Fibroblast of villous mesenchyme (primary cell): ENCODE measurements around the gene NLGN1. TPM values are rescaled to one million over a fixed set of nuclear protein-coding genes. Genes with fewer than 3 reads are reported as not detected.

Source experiments
- DNase-seq: peaks from one replicate; pipeline ENCODE4 v3.0.0-alpha.2; 2010; ENCODE audit warnings: low read depth
- H3K4me3 ChIP-seq: 2 replicates; pipeline ENCODE4 v1.5.1; 2011; ENCODE audit warnings: low read depth, mild to moderate bottlenecking, low read length
- total RNA-seq: library from RNA; depleted of rRNA; stranded (reverse); fragments of >200 nt; gene quantifications from 2 replicates; pipeline ENCODE4 v1.2.3, GENCODE V29; 2012
- TF ChIP-seq, protein P1 (sequence below): IDR thresholded peaks from 2 replicates; pipeline ENCODE4 v1.5.1; 2012; ENCODE audit warnings: low read depth, mild to moderate bottlenecking, low read length; ENCODE audit not compliant: insufficient read depth

NLGN1 gene
- total RNA-seq, 1 donor = 18.1 TPM

DNA sequence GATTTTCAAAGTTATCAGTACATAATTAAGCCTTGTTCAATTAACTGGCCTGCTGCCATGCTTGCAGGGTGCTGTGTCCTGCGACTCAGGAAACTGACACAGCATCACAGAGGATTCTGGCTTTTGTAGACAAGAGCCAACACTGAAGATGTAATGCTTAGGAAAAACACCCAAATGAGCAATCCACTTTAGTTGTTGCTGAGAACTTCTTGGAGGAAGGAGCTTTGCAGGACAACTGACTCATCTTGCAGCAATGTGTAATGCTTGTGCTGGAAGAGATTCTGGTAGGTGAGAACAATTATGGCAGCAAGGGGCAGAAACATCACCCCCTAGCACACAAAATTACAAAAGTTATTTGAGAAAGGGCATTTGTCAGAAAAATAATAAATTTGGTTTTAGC, 67.6 kb downstream of the NLGN1 start:
- no peak overlapping the region for H3K4me3 ChIP-seq
- DNase-seq = peak; percentile 13
- TF ChIP-seq, protein P1, sequence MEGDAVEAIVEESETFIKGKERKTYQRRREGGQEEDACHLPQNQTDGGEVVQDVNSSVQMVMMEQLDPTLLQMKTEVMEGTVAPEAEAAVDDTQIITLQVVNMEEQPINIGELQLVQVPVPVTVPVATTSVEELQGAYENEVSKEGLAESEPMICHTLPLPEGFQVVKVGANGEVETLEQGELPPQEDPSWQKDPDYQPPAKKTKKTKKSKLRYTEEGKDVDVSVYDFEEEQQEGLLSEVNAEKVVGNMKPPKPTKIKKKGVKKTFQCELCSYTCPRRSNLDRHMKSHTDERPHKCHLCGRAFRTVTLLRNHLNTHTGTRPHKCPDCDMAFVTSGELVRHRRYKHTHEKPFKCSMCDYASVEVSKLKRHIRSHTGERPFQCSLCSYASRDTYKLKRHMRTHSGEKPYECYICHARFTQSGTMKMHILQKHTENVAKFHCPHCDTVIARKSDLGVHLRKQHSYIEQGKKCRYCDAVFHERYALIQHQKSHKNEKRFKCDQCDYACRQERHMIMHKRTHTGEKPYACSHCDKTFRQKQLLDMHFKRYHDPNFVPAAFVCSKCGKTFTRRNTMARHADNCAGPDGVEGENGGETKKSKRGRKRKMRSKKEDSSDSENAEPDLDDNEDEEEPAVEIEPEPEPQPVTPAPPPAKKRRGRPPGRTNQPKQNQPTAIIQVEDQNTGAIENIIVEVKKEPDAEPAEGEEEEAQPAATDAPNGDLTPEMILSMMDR = no peak

DNA sequence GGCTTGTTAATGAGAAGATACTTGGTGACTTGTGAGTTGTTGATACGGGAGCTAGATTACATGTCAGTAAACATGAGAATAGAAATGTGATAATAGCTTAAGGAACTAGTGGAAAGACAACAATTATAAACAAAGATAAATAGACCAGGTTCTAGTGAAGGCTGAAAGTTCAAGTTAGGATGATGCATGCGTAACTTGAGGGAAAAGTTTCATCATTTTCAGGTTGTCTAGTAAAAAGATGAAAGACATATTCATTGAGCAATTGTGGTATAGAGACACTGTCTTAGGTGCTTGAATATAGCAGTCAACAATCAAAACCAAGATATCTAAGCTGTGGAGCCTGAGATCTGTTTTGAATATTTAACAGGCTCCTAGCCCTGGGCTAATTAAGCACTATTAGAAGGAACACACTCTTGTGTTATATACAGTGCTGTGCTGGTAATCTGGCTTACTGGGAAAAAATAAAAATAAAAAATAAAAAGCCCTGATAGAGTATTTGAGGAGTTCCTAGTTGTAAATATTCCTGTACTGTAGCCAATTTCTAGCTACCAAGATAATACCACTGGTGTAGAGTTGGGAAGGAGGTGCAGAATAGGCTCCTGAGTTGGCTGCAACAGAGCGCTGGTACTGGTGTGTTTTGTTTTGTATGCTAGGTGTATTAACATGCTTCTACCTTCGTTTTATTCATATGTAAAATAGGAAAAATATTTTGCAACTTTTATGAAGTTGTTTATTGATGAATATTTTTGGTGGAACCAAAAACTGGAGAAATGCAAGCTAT, 68.5 kb downstream of the NLGN1 start:
- H3K4me3 ChIP-seq = no peak overlapping the region
- TF ChIP-seq, protein P1 = no peak
- no peak for DNase-seq

DNA sequence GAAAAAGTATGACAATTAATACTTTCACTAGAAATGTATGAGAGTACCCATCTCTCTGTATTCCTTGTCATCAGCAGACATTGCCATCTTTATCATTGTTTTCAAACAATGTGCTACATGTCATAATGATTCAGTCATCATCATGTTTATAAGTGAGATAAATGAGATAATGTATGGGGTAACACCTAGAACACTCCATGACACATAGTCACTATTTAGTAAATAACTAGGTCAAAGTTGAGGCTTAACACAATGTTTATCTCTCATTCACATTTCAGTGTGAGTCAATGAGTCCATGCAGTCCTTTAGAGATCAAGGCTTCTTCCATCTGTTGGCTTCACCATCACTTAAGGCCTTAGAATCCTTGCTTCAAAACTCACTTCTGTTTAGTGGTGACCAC, 70.0 kb downstream of the NLGN1 start:
- peak; percentile 6 for DNase-seq
- TF ChIP-seq, protein P1 = no peak
- no peak overlapping the region for H3K4me3 ChIP-seq

DNA sequence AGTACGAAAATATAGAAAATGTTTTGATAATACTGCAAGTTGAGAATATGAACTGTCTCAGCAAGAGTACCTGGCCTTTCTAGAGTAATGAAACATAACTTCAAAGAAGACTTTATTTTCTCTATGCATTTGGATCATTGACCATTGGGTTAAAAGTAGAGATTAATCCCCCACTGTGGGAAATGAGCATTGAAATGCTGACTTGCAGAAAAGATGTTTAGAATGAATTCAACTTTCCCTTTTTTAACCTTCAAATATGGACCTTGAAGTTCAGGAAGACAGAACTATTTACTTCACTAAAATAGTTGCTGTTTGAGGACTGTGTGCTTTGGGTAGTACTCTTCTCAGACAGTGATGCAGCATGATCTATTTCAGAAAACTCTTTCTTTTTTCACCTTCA, 75.7 kb downstream of the NLGN1 start:
- H3K4me3 ChIP-seq = no peak overlapping the region
- TF ChIP-seq, protein P1 = no peak
- no peak for DNase-seq

DNA sequence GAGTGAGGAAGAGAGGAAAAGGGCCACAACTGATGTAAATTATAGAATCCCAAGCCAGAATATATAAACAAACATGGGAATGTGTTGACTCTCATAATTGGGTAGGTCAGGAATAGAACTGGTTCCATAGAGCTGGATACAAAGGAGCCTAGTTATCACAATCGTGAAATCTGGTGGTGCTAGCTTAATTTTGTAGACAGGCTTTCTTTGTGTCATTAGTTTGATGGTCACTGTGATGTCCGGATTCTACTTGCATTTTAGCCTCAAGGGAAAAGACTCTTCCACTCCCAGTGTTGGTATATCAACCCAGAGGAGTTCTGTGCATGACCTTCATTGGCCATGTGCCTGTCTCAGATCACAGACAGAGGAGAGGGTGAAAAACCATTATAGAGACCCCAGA, 81.8 kb downstream of the NLGN1 start:
- DNase-seq = no peak
- TF ChIP-seq, protein P1 = no peak

DNA sequence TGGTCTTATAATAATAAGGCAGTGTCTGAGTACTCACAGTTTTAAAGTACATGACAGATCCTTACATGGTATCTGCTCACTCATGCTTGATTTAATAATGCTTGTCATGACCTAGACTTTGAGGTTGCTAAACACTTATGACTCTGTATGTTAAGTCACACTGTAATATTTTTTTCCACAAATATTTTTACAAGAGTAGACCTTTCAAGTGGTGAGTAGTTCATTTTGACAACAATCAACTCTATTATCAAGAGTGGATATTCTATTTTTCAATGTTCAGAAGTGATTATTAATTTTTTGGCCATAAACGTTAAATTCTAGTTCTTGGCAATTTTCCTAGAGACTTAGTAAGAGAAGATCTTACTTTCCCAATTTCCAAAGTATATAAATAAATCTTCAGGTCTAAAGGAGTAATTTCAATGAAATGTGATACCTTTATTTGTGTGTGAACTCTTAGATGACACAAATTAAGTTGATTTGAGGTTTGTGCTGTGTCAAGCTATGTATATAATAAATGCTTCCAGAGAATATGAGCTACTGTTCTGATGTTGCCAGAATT, 104.5 kb downstream of the NLGN1 start:
- TF ChIP-seq, protein P1 = no peak
- H3K4me3 ChIP-seq = no peak overlapping the region
- DNase-seq = no peak

More for the DNA sequence above, 81.8 kb downstream of the NLGN1 start:
- no peak overlapping the region for H3K4me3 ChIP-seq
